ENCODE results near the gene HDGFL2. TPM values are rescaled to one million over a fixed set of nuclear protein-coding genes. Genes with fewer than 3 reads are reported as not detected.
A peak's percentile ranks its signal among the peaks of the same experiment; 100 is the strongest.

HDGFL2 gene
- total RNA-seq, result 28.2 TPM
- long read RNA-seq, transcript HDGFL2-208 (16 exons, 2,281 nt), result major isoform, 42 of 77 reads
- long read RNA-seq, transcript HDGFL2-210 (16 exons, 2,255 nt), result minor isoform, 18 of 77 reads
- long read RNA-seq, partial matches to known transcripts, result 12 of 77 reads
- long read RNA-seq, other reads (novel, unspliced or antisense), result 5 of 77 reads

DNA sequence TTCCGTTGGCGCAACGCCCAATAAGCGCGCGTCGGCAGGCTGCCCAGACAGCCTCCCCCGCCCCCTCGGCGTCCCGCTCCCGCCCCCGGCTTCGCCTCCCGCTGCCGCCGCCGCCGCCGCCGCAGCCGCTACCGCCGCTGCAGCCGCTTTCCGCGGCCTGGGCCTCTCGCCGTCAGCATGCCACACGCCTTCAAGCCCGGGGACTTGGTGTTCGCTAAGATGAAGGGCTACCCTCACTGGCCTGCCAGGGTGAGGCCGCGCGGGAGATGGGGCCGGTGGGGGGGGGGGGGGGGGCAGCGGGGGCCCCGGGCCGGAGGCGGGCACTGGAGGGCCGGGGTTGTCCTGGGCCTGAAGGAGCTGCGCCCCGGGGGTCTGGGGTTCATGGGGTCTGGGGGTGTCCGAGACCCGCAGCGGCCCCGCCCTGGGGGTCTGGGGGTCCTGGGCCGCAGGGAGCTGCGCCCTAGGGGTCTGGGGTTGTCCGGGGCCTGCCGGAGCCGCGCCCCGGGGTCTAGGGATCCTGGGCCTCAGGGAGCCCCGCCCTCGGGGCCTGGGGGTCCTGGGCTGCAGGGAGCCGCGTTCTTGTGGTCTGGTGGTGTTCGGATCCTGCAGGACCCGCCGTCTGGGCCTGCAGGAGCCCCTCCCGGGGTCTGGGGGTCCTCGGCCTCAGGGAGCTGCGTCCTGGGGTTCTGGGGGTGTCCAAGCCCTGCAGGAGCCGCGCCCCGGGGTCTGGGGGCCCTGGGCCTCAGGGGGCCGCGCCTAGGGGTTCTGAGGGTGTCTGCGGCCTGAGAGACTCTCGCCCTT, at the start of gene HDGFL2:
Gene HDGFL2 (plus strand): TSS at position 124 of the 801 bp plus-strand sequence. CDS start 54 bp downstream, at position 178.
- ATAC-seq (no peak), DNase-seq (ENCODE audit: missing footprints) (no peak)
- intact Hi-C loops (cut with DNase I), result loop anchor here (5.0 kb wide), 1 partner anchor 70 kb away; the partner anchor contains the start of genes CHAF1A and SH3GL1

DNA sequence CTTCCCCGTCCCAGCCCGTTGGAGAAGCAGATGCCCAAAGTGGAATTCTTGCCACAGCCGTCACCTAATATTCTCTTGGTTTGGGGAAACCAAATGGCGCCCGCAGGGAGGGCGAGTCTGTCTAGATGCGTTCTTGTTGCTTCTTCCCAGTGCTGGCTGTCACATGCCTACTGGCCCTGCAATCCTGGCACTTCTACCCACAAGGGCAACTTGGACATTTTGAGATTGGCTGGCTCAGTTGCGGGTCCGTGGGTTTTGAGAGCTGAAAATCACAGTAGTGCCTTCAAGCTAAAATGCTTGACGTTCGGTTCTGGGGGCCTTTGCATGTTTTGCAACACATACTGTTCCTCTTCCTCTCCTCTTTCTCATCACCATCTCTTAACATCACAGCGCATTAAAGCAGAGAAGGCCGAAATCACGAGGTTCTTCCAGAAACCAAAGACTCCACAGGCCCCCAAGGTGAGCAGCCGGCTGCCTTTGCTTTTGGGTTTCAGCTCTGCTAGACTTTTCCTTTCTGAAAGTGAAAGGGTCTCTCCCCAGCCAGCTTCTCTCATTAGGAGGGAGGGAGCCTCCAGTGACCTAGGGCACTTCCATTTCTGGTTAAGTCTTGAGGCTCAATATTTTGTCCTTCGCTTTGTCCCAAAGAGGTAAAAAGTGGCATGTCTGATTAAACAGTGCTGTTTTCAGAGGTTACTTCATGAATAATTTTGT, 48.5 kb upstream of the HDGFL2 start:
- DNase-seq (ENCODE audit: missing footprints), result no peak
- intact Hi-C loops (cut with DNase I), result no loop called here
- no peak for ATAC-seq

DNA sequence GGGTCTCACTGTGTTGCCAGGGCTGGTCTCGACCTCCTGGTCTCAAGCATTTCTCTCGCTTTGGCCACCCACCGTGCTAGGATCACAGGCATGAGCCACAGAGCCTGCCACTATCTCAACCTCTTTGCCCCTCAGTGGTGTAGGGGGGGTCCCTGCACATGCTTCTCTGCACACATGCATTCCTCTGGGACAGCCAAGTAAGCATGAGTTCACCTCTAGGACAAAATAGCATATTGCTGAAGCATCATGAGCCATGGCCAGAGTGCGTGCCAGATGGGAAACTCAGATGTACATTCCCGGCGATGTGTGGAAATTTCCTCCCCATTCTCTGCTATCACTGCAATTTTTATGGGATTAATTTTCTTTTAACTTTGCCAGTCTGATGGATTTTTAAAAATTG, 46.6 kb upstream of the HDGFL2 start:
- ATAC-seq (no peak), DNase-seq (ENCODE audit: missing footprints) (no peak)
- intact Hi-C loops (cut with DNase I), result no loop called here

DNA sequence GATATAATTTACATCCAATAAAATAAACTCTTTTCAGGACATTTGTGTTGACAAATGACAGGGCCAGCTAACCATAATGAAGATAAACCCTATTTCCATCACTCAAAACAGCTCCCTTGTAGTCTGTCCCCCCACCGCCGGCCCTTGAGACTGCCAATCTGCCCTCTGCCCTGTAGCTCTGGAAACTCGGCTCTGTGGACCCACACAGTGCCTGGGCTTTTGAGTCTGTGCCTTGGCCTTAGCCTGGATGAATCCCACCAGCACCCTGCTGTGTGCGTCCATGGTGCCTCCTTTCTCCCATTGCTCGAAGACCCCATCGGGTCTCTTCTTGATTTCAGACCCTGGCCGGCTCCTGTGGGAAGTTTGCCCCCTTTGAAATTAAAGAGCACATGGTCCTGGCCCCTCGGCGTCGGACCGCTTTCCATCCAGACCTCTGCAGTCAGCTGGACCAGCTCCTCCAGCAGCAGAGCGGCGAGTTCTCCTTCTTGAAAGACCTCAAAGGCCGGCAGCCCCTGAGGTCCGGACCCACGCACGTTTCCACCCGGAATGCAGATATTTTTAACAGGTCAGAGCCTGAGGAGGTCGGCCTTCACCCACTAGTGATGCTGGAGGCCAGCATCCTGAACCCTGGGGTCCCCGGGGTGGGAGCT, 43.6 kb upstream of the HDGFL2 start:
- intact Hi-C loops (cut with DNase I), result no loop called here
- ATAC-seq, result no peak
- no peak for DNase-seq (ENCODE audit: missing footprints)

DNA sequence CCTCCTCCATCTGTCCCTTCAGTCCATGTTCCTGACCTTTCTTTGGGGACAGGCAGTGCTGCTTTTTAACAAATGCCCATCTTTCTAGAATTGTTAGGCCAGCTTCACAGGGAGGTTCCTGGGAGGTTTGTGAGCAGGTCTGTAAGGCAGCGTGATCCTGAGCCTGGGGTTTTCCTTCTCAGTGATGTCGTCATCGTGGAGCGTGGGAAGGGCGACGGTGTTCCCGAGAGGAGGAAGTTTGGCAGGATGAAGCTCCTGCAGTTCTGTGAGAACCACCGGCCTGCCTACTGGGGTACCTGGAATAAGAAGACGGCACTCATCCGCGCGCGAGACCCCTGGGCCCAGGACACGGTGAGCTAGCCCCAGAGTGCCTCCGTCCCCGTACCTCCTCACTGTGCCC, 42.8 kb upstream of the HDGFL2 start:
- no peak for ATAC-seq
- no peak for DNase-seq (ENCODE audit: missing footprints)
- intact Hi-C loops (cut with DNase I), result no loop called here

DNA sequence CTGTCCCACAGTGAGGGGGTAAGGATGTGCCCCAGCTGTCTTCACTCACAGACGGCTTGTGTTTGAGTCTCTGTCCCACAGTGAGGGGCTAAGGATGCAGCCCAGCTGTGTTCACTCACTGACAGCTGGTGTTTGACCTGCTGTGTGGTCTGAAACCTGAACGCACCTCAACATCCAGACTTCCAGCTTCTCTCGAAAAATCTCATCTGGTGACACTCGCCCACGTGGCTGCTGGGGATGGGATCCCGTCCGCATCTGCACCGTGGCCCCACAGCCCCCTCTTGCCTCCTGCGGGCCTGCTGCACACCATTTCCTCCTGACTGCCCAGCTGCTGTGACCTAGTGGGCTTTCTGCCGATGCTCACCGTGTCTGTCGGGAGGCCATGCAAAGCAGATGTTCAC, 42.3 kb upstream of the HDGFL2 start:
- ATAC-seq, result no peak
- intact Hi-C loops (cut with DNase I), result no loop called here
- DNase-seq (ENCODE audit: missing footprints), result no peak

DNA sequence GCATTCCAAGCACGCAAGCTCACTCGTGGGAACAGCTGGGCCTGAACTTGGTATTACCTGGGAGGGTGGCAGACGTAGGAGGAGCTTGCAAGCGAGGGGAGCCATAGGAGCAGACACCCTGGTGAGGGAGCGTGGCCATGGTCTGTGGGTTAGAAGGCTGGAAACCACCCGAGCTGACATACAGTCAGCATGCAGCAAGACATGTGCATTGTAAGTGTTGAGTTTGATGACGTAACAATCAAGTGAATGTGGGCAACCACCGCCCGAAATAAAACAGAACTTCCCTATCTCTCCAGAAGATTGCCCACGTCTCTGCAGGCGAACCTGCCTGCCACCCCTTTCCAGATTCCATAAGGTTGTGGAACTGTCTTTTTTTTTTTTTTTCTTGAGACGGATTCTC, 41.3 kb upstream of the HDGFL2 start:
- DNase-seq (ENCODE audit: missing footprints) (no peak), ATAC-seq (no peak)
- intact Hi-C loops (cut with DNase I), result no loop called here

DNA sequence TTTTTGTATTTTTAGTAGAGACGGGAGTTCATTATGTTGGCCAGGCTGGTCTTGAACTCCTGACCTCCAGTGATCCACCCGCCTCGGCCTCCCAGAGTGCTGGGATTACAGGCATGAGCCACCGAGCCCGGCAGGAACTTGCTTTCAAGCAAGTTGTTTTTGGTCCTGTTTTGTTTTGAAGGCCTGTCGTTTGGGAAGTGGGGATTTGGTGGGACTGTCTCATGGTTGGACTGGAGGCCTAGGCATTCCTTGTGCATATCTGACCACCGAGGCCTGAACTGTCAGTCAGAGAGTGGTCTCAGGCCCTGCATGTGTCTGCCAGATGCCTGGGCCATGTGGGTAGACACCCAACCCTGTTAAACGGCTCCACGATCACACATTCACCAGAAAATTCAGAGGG, 40.8 kb upstream of the HDGFL2 start:
- intact Hi-C loops (cut with DNase I), result no loop called here
- ATAC-seq (no peak), DNase-seq (ENCODE audit: missing footprints) (no peak)

DNA sequence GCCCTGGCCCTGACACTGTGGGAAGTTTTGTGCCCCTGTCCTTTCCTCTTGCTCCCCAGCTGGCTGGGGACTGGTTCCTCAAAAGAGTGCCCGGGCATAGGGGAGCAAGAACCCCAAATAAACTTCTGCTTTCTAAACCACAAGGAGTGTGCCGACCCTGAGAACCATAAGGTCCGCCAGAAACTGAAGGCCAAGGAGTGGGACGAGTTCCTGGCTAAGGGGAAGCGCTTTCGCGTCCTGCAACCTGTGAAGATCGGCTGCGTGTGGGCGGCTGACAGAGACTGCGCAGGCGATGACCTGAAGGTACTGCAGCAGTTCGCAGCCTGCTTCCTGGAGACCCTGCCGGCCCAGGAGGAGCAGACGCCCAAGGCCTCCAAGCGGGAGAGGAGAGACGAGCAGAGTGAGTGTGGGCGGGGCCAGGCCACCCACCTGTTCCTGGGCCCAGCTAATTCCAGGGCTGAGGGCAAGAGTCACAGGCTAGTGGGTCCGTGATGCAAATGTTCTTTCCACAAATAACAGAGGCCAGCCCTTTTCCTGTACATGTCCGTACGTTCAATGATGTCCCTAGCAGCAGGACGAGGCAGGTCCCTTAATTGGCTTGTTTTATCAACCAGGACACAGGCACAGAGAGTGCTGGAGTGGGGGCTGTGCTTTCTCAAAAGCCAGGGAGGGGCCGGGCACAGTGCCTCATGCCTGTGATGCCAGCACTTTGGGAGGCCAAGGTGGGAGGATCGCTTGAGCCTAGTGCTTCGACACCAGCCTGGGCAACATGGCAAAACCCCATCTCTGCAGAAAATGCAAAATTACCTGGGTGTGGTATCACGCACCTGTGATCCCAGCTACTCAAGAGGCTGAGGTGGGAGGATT, 40.1 kb upstream of the HDGFL2 start:
- intact Hi-C loops (cut with DNase I), result no loop called here
- ATAC-seq (peak; percentile 53), DNase-seq (ENCODE audit: missing footprints) (no peak)

DNA sequence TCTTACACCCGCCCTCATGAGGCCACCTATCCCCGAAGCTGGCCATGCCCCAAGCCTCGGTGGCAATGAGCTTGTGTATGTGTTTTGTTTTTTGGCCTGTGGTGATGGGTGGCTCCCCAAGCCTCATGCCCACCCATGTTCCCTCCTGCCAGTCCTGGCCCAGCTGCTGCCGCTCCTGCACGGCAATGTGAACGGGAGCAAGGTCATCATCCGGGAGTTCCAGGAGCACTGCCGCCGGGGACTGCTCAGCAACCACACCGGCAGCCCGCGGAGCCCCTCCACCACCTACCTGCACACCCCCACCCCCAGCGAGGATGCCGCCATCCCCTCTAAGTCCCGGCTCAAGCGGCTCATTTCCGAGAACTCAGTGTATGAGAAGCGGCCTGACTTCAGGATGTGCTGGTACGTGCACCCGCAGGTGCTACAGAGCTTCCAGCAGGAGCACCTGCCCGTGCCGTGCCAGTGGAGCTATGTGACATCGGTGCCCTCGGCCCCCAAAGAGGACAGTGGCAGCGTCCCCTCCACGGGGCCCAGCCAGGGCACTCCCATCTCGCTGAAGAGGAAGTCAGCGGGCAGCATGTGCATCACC, 39.1 kb upstream of the HDGFL2 start:
- intact Hi-C loops (cut with DNase I), result no loop called here
- no peak for DNase-seq (ENCODE audit: missing footprints)
- no peak for ATAC-seq

DNA sequence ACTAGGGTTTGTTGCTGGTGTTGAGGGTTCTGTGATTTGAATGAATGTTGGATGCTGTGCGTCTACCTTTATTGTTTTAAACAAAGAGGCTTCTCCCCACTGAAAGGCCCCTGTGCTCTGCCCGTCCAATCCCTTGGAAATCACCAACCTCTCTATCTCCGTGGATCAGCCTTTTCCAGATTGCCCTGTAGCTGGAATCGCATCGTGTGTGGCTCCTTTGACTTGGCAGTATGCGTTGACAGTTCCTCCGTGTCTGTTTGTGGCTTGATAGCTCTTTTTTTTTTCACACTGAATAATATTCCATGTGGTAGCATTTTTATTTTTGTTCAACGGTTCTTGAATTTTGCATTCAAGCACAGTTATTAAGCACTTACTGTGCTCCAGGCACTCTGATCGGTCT, 37.7 kb upstream of the HDGFL2 start:
- DNase-seq (ENCODE audit: missing footprints), result no peak
- ATAC-seq, result no peak
- intact Hi-C loops (cut with DNase I), result no loop called here

DNA sequence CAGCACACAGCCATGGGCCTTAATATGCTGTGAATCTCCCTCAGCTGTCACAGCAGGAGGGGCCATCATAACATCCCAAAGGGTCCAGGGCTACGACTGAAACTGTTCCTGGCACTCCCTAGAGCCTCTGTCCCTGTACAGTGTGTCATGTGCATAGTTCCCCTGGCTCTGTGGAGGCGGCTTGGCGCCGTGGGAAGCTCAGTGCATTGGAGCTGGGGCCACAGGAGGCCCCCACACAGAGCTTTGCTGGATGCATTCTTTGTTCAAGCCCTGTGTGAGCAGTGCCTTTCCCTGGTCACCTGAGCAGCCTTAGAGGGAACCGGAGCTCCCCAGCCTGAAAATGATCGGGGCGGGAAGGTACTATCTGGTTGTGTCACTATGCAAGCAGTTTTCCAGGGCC, 35.9 kb upstream of the HDGFL2 start:
- DNase-seq (ENCODE audit: missing footprints) (no peak), ATAC-seq (no peak)
- intact Hi-C loops (cut with DNase I), result no loop called here

DNA sequence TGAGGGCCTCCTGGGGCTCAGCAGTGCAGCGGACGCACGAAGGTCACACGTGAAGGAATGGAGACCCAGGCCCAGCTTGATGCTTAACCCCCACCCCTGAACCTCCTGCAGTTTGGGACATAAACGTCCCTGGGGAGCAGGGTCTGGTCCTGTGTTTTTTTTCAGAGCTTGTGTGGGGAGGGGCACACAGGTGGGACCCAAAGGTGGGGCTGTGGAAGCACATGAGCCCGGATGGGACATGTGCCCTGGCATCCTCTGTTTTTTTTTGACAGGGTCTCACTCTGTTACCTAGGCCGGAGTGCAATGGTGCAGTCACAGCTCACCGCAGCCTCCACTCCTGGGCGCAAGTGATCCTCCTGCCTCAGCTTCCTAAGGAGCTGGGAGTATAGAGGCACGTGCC, 35.0 kb upstream of the HDGFL2 start:
- intact Hi-C loops (cut with DNase I), result no loop called here
- DNase-seq (ENCODE audit: missing footprints) (no peak), ATAC-seq (no peak)

DNA sequence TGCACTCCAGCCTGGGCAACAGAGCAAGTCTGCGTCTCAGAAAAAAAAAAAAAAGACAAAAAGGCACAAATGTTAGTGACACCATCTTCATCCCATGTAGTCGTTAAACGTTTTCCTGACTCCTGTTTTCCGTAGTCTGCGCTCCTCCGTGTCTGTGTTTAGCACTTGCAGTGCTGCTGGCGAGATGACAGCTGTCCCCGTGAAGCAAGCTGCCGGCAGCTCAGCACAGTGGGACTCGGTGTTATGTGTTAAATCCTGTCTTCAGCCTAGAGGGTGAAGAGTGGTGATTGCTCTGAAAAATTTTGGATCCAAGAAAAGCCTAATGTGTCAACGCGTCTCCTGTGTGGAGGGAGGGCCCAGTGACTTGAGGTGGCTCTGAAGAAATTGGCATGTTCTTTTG, 32.9 kb upstream of the HDGFL2 start:
- intact Hi-C loops (cut with DNase I), result no loop called here
- ATAC-seq (no peak), DNase-seq (ENCODE audit: missing footprints) (no peak)

DNA sequence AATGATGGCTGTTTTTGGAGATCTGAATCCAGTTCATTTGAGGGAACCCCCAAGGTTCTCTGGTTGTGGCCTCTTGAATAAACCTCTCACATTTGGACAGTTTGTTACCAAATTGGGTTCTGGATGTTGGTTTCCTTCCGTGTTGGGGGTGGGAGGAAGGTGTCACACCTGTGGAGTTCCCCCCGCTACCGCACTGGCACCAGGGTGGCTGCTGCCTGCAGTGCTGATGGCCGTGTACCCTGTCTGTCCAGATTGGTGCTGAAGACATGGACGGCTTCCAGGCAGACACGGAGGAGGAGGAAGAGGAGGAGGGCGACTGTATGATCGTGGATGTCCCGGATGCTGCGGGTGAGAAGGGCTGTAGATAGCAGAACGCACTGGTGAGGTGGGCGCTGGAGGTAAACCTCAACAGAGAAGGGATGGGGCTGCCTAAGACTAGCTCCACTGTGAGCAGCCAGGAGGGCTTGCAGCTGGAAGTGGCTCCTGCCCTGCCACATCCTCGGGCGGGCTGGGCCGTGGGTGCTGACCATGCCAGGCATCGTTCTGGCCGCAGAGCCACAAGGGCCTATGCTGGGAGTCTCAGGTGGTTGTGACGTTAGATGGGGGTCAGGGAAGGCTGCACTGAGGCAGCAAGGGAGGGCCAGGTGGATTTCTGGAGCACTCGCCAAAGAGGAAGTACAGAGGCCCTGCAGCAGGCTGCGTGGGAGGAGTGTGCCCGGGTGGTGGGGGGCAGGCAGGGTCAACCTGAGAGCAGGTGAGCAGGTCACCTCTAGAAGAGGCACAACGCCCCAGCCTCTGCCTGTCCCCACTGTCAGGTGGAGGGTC, 29.9 kb upstream of the HDGFL2 start:
- DNase-seq (ENCODE audit: missing footprints) (no peak), ATAC-seq (no peak)
- intact Hi-C loops (cut with DNase I), result no loop called here

DNA sequence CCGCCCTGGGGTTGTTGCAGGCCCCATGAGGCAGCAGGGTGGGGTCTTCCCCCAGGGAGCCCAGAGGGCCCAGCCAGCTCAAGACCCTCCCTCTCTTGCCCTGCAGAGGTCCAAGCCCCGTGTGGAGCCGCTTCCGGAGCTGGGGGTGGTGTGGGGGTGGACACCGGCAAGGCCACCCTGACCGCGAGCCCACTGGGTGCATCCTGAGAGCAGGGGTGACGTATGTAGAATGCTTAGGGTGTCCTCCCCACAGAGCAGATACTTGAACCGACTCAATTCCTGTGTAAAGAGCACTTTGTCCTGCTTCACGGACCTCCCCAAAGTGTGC, 29.3 kb upstream of the HDGFL2 start:
- intact Hi-C loops (cut with DNase I), result no loop called here
- DNase-seq (ENCODE audit: missing footprints), result no peak
- ATAC-seq, result no peak

DNA sequence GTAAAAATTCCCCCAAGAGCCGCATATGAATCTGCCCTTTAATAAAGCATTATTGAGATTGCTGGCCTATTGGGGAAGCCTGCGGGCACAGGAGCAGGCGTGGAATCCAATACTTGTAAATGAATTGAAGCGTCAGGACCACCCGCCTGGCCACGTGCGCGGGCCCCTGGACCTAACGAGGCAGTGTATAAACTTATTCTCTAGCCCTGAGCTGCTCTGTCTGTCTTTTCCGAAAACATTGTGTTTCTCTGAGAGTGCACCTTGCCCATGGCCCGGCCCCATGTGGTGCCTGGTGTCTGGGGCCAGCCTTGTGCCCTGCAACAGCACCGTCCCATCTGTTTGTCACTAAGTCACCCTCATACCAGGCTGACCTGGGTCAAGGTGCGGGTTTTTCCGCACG, 28.9 kb upstream of the HDGFL2 start:
- intact Hi-C loops (cut with DNase I), result no loop called here
- DNase-seq (ENCODE audit: missing footprints) (no peak), ATAC-seq (no peak)

Data from Right ventricle myocardium inferior (tissue), 1 donor.